ENCODE measurements around the gene RARRES2.

Gene RARRES2

DNA sequence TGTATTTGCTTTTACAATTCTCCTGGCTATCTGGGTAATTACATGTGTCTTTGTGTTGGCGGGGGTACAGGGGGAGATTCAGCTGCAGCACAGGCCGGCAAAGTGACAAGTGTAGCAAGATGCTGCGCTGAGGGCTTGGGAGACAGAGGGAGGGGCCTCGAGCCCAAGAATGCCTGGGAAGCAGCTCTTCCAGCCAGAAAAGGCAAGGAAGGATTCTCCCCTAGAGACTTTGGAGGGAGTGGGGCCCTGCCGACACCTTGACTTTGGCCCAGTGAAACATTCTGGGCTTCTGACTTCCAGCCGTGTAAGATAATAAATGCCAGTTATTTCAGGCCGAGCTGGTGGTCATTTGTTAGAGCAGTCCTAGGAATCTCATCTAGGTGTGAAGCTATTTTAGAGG lies 20.0 kb upstream of the RARRES2 start:
- no peak for DNase-seq

DNA sequence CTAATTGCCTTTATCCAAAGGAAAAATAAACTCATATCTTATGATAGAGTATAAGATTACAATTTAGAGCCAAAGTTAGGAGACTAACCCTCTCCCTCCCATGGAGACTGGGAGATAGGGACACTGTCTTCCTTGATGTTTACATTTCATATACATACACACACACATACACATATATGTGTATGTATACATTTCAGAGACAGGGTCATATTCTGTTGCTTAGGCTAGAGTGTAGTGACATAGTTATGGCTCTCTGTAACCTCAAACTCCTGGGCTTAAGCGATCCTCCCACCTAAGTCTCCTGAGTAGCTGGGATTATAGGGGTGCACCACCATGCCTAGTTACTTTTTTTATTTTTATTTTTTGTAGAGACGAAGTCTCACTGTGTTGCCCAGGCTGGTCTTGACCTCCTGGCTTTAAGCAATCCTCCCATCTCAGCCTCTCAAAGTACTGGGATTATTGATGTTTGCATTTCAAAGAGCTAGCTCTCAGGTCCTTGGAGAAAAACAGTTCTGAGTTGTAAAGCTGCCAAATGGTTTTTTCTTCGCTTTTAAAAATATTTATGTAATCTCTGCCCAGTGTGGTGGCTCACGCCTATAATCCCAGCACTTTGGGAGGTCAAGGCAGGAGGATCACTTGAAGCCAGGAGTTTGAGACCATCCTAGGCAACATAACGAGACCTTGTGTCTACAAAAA lies 19.1 kb upstream of the RARRES2 start:
- no peak for DNase-seq

DNA sequence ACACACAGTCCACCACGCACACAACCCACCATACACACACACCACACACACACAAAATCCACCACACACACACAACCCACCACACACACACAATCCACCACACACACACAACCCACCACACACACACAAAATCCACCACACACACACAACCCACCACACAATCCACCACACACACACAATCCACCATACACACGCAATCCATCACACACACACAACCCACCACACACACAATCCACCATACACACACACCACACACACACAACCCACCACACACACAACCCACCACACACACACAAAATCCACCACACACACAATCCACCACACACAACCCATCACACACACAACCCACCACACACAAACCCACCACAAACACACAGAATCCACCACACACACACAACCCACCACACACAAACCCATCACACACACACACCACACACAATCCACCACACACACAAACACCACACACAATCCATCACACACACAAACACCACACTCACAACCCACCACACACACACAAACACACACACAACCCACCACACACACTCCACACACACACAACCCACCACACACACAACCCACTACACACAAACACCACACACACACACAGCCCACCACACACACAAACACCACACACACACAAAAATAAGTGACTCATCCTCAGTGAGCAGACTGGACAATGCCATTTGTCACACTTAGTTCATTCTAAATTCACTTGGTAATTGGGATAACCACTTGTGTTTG lies 18.4 kb upstream of the RARRES2 start:
- no peak for DNase-seq

DNA sequence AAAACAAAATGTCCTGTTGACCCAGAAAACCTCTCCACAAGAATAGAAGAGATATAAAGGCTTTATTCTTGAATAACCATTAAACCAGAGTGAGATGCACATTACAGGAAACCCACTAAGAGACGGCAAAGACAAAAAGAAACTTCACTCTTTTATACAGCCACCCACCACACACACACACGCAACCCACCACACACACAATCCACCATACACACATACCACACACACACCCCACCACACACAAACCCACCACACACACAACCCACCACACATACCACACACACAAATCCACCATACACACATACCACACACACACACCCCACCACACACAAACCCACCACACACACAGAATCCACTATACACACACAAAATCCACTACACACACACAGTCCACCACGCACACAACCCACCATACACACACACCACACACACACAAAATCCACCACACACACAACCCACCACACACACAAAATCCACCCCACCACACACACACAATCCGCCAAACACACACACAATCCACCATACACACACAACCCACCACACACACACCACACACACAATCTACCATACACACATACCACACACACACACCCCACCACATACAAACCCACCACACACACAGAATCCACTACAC lies 17.7 kb upstream of the RARRES2 start:
- DNase-seq, result peak; percentile 42

DNA sequence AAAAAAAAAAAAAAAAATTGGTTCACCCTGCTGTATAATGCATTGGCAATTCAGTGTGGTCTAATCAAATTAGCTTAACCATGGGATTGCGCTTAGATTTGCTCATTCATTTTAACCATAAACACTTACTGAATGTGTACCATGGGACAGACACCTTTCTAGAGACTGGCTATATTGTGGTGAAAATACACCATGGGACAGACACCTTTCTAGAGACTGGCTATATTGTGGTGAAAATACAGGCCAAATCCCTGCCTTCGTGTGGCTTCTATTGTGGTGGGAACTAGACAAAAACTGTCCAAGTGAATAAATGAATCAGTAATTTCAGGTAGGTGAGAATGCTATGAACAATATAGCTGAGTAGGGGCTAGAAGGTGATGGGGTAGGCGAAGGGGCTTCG lies 17.0 kb upstream of the RARRES2 start:
- DNase-seq, result no peak

DNA sequence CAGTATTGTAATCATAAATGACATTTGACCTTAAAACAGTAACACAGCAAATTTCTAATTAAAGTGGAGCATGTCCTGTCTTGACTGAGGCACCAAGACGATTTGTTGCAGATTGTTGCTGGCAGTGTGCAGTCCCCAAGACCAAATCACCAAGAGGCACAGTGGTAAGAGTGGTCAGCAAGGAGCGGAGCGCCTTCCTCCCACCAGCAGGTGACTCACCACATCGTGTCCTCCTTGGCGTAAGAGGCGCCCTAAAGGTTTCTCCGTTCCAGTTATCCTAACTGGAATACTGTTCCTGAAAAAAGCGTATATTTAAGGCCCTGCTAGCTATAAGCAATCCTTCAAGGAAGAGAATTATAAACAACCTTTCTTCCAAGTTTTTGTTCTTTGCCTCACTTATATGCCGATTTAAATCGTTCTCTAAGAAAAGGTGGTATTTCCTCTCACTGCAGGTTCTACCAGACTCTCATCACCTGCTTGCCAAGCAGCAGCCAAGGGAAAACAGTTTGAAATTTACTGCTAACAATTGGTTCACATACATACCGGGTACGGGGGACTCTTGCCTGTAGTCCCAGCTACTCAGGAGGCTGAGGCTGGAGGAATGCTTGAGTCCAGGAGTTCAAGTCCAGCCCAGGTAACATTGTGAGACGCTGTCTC lies 16.5 kb upstream of the RARRES2 start:
- DNase-seq, result no peak

DNA sequence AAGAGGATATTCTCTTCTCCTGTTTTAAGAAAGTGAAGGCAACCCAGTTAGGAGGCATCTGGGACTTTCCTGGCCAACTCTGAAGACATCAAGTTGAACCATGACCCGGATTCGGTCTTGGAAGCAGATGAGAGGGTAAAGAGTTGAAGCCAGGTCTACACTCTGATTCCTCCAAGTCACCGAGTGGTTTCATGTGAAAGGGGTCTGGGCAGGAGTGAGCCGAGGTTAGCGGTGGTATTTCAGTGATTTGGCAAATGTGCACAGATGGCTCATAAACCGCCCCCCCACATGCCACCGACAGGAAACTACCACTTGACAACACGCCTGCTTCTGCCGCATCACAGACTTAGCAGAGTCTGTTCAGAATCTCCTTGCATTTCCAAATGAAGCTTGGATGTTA lies 15.8 kb upstream of the RARRES2 start:
- DNase-seq, result peak; percentile 79

DNA sequence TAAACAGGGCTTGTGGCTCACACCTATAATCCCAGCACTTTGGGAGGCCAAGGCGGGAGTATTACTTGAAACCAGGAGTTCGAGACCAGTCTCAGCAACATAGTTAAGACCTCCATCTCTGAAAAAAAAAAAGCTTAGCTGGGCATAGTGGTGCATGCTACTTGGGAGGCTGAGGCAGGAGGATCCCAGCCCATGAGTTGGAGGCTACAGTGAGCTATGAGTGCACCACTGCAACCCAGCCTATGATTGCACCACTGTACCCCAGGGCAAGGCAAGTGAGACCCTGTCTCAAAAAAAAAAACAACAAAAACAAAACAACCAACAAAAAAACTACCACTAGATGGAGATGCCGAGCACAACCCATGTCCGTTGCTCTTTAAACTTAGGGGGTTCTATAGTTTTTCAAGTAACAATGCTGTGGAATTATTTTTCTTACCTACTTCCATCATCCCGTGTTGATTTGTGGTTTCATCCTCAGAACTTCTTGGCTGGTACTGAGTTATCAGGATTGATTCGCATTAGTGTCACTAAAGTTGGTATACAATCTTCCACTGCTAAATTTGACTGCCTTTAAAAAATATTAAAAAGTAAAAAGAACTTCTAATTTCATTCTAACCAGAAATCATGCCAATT lies 15.0 kb upstream of the RARRES2 start:
- DNase-seq, result peak; percentile 60

DNA sequence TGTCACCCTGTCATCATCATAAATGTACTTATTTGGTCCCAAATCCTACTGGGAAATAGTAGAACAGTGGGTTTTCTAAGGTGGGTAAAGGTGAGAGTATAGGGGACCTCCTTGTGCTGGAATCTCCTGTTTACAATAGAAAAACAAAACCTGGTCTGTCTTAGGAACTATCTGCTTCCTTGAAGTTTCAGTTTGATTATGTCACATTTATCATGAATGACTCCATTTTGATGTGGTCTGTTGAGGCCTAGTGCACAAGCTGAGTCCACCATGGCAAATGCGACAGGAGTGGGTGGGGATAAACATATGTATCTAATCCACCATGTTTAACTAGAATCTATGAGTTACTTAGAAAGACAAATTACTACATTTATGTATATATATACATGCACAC lies 14.2 kb upstream of the RARRES2 start:
- DNase-seq, result no peak

DNA sequence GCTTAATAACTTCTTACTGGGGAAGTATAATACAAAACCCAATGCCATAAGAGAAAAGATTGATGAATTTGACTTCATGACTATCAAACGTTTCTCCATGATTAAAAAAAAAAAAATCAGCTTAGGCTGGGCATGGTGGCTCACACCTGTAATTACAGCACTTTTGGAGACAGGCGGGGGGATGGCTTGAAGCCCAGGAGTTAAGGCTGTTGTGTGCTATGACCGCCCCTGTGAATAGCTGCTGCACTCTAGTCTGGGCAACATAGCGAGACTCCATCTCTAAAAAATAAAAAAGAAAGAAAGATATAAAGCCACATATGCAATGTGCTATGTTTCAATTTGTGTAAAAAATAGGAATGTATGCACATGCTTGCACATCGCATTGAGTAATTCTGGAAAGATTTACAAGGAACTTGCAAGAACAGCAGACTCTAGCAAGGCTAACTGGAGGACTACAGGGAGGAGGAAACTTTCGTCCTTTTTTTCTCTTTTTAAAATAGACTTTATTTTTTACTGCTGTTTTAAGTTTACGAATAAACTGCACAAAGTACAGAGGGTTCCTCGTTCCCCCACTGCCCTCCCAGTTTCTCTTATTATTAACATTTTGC lies 10.3 kb upstream of the RARRES2 start:
- DNase-seq, result no peak

DNA sequence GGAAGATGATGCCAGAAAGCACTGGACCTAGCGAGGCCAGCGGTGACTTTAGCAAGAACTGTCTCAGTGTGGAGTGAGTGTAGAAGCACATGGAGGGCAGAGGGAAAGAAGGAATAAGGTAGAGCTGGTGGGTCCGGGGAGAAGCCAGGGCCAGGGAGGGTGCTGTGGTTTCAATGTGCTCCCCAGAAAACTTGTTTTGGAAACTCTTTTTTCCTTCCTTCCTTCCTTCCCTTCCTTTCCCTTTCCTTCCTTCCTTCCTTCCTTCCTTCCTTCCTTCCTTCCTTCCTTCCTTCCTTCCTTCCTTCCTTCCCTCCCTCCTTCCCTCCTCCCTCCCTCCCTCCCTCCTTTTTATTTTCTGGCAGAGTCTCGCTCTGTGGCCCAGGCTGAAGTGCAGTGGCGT lies 5.5 kb upstream of the RARRES2 start:
- no peak for DNase-seq

DNA sequence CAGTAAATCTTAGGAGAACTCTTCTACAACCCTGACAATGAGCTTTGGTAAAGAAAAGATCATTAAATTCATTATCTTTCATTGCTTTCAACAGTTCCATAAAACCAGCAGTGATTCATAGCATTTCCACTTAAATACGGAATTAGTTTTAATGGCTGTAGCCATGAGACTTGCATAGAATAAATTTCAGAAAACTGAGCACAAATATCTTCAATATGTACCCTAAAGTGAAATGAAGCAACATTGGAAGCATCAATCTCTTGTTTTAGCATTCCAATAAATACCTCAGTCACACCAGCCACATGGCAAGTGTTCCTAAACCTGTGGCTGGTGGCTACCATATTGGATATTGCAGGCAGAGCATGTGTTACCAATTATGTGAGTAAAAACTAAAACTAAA lies 3.6 kb upstream of the RARRES2 start:
- DNase-seq, result no peak

DNA sequence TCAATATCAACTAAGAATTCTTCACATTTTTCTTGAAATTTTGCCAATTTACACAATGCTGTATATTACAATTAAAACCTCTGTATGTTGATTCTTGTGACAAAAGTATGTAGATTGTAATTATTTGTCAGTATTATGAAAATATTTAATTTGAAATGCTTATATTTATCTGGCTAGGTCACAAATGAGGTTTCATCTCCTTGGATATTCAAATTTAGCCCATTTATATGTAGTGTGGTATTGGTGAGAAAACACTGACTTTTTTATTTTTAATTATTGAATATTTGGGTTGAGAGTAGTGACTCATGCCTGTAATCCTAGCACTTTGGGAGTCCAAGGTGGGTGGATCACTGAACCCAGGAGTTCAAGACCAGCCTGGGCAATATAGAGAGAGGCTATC lies 2.9 kb upstream of the RARRES2 start:
- DNase-seq, result no peak

DNA sequence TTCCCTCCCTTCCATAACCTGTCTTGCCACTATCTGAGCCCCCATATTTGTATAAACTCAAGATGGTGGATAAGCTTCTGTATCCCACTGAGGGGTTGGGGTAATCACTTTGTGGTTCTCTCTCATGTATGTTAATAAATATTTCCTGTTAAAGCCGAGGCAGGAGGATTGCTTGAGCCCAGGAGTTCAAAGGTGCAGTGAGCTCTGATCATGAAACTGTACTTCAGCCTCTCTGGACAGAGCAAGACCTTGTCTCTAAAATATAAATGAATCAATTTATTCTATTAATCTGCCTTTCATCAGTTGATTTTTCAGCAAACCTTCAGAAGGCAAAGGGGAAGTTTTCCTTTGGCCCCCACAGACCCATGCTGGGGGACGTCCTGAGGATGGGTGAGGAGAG lies 1.8 kb upstream of the RARRES2 start:
- no peak for DNase-seq

DNA sequence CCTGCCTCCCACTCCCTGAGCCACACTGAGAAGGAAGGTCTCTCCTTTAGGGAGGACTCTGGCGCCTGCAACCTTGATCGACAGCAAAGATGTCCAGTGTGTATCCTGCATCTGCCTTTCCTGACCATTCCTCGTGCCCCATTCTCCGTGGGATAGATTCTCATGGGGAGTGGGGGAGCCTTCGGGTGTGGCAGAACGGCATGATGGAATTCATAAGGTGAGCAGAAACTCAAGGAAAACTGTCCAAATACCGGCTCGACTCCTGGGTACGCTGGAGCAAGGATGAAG lies 636 bp upstream of the RARRES2 start:
- DNase-seq, result no peak

DNA sequence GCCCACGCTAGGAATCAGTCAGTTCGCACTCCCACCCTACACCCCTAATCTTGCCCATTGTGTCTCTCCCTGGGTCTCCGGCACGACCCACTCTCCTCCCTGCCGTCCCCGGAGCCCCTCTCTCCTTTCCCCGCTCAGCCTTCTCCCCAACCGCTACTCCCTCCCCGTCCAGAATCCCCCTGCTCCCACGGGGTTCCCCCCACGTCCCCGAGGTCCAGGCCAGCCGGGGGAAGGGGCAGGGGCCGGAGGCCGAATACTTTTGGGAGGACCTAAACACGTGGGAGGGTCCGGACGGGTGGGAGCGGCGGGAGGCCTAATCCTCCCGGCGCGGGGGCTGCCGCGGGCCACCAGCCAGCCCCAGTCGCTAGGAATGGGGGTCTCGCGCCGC lies 560 bp downstream of the RARRES2 start:
- DNase-seq, result no peak

DNA sequence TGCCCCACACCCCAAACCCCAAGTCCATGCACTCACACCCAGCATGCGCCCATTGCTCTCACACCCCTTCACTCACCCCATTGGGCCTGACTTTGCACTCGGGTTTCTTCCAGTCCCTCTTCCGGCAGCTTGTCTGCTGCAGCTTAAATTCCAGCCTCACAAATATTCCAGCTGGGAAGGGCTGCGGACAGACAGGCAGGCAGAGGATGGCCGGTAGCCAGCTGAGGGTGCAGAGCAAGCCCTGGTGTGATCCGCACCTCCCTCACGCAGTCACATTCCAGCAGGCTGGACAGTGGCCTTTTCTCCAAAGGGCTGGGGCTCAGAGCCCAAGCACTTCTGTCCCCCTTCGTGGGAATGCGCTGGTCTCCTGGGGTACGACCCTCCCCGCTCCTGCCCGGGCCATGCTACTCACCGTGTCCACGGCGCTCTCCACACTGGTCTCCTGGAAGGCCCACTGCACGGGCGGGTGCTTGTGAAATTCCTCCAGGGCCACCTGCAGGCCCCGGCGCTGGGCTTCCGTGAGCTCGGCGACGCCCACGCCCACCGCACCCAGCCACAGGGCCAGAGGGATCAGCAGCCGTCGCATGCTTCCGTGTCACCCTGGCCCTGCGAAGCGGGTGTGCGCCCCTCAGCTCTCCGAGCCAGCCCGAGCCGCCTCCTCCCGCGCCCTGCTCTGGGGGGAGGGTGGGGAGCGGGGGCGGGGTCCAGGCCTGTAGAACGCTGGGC lies 1.2 kb downstream of the RARRES2 start:
- DNase-seq, result no peak

DNA sequence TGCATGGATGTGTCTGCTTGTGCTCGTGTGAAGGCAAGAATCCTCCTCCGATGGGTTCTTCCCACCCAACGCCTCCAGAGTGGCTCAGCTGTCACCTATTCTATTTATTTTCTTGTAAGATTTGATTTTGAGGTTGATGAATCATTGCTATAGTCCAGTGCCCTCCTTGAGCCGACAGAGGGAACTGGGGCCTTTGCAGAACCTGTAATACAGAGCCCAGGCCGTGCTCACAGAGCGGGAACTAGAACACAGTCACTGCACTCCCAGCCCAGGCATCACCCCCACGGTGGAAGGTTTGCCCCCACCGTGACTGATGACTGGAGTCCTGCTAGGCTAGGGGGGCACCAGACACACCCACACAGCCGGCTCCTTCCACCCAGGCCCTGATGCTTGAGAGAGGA lies 2.0 kb downstream of the RARRES2 start:
- no peak for DNase-seq

DNA sequence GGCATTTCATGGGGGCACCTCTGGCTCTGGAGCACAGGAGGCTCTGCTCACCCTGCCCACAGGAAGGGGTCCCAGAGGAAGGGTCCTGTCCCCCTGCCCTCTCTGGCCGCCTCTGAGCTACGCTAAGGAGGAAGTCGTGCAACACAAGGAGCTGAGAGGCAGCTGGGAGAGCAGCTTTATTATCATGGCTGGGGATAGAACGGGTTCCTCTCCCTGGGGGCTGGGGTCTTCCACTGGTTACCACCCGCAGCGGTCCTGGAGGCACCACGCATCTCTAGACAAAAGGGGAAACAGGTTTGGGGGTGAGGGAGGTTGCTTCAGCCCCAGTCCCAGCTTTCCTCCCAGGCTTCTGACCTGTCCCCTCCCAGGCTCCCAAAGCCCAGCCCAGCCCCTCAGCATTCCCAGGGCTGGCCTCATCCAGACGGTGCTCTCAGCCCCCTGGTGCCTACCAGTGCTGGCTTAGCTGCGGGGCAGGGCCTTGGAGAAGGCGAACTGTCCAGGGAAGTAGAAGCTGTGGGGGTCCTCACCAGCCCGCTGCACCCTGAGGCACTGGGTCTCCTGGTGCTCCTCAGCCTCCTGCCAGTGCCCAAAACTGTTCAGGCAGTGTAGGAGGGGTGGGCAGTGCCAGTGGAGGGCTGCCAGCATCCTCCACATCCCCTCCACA lies 3.1 kb downstream of the RARRES2 start:
- no peak for DNase-seq

DNA sequence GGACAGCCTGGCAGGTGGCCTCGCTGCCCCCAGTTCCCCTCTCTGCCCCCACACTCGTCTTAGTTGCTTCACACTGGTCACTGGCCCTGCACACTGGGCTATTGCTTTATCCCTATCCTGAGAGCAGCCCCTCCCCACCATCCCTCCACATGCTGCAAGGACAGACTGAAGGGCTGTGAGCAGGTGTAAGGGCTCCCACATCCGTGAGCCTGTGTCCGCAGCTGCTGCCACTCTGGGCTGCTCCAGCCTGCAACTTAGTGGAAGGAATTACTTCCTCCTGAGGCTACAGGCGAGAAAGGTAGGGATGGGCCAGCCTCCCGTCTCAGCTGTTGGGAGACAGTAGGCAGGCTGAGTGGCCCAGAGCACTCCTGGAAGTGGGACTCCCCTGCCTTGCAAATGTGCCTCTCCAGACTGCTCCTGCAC lies 3.8 kb downstream of the RARRES2 start:
- no peak for DNase-seq

DNA sequence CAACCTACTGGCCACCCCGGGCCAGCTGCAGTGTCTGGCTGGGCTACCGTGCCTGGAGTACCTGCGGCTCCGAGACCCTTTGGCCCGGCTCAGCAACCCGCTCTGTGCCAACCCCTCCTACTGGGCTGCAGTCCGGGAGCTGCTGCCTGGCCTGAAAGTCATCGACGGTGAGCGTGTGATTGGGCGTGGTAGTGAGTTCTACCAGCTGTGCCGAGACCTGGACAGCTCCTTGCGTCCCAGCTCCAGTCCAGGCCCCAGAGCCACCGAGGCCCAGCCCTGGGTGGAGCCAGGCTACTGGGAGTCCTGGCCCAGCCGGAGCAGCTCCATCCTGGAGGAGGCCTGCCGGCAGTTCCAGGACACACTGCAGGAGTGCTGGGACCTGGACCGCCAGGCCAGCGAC lies 4.2 kb downstream of the RARRES2 start:
- DNase-seq, result no peak

DNA sequence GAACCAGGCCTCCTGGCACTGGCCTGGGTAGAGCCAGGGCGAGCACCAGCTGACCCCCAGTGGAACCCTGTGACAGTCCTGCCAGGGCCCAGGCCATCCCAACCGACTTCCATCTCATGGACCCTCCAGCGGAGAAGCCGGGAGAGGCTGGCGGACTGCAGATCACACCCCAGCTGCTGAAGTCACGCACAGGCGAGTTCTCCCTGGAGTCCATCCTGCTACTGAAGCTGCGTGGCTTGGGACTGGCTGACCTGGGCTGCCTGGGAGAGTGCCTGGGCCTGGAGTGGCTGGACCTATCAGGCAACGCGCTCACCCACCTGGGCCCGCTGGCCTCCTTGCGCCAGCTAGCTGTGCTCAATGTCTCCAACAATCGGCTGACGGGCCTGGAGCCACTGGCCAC lies 4.7 kb downstream of the RARRES2 start:
- no peak for DNase-seq
